A549 treated with Mapracorat at 1 μM for 4 hours (cell line): ENCODE data around the gene CSNK2B. TPM values are rescaled to one million over a fixed set of nuclear protein-coding genes. Genes with fewer than 3 reads are reported as not detected.

ENCODE experiments used
- total RNA-seq: library from RNA; stranded (reverse); fragments of 200-300 nt; extraction: Qiagen RNA extraction; gene quantifications from 5 replicates; pipeline ENCODE4 v1.2.3, GENCODE V29; 2022

The CSNK2B gene
- 167 to 177 TPM (median 171 TPM) in 5 replicates for total RNA-seq

DNA sequence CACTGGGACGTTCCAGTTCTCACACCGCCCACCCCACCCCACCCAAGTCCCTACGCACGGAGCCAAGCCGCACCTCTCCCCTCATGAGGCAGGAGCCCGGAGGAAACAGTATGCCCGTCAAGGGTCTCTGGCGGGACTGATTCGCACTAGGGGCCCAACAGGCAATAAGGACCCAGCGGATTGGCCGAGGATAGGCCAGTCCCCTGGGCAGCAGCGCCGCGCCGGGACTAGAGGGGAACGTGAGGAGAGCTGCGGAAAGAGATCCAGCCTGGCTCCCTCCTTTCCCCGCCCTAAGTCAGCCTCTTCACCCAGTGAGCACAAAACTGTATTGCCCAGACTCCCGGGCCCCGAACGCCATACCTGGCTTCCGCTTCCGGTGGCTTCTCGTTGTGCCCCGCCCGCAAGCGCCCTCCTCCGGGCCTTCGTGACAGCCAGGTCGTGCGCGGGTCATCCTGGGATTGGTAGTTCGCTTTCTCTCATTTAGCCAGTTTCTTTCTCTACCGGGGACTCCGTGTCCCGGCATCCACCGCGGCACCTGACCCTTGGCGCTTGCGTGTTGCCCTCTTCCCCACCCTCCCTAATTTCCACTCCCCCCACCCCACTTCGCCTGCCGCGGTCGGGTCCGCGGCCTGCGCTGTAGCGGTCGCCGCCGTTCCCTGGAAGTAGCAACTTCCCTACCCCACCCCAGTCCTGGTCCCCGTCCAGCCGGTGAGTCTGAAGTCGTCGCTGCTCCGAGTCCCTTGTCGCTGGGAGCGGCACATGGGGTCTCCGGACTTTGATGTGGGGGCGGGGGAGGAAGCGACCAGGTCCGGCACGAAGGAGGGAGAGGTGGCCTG, at the start of gene CSNK2B:
Gene CSNK2B, plus strand, starts transcription at position 580 of the 836 bp plus-strand sequence. CDS start 752 bp downstream, outside the sequence.

DNA sequence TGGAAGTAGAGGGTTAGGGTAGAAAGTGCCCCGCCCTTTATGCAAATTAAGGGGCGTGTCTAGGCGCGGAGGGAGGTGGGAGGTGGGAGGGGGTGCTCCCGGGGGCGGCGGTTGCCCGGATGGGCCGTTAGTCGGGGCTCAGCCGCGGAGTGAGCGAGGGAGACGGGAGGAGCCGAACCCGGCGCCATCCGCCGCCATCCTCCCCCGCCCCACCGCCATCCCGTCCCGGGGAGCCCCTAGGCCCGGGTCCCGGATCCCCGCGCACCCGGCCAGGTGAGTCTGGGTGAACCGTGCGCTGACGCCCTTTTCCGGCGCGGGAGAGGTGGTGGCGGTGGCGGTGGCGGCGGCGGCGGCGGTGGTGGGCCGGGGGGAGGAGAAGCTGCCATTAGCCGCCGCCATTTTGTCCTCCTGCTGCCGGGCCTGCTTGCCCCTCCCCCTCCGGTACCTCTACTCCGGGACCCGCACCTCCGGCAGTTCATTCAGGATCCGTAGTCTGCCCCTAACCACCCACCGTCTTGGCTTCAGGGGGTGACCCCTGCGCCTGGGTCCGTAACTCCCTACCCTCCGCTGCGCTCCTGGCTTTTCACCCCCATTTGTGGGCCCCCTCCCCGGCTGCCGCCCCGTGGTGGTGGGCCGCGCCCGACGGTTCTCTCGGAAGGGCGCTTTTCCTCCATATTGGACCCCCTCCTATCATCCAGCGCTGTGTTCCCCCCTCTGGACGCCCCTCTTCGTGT, 45.1 kb upstream of the CSNK2B start, which contains the start of gene PRRC2A:
Gene PRRC2A, plus strand, starts transcription at position 130 of the 734 bp plus-strand sequence. CDS start 2,075 bp downstream, outside the sequence.

DNA sequence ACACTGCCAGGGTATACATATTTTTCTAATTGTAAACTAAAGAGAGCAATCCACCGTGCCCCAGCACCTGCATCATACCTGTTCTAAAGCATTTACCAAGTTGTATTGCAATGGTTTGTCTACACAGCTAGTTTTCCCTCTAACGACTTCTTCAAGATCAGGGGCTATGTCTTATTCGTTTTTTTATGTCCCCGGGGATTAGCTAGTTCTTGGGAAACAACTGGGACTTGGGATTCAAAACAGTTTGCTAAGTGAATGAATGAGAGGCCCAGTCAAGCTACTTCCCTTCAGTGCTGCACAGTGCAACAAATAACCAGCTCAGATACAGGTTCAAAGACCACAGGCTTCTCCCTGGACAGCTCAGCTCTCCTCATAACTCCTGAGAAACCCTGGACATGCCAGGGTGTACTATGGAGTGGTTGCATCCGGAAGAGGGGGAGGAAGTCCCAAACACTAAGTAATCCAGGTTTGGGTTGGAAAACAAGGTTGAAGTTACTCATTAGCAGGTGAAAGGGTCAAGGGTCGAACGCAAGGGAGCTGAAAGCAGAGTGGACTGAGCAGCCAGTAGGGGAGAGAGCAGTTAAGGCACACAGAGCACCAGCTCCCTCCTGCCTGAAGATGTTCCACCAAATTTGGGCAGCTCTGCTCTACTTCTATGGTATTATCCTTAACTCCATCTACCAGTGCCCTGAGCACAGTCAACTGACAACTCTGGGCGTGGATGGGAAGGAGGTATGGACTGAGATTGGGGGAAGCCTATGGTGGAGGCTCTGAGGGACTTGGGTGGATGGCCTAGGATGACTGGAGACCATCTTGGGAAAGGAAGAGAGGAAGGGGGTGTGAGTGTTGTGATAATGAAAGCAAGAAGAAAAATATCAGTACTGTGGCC, 10.3 kb upstream of the CSNK2B start, which contains the start of gene APOM:
Gene APOM, plus strand, starts transcription at position 546 of the 889 bp plus-strand sequence. Its CDS starts 73 bp downstream, at position 619.

DNA sequence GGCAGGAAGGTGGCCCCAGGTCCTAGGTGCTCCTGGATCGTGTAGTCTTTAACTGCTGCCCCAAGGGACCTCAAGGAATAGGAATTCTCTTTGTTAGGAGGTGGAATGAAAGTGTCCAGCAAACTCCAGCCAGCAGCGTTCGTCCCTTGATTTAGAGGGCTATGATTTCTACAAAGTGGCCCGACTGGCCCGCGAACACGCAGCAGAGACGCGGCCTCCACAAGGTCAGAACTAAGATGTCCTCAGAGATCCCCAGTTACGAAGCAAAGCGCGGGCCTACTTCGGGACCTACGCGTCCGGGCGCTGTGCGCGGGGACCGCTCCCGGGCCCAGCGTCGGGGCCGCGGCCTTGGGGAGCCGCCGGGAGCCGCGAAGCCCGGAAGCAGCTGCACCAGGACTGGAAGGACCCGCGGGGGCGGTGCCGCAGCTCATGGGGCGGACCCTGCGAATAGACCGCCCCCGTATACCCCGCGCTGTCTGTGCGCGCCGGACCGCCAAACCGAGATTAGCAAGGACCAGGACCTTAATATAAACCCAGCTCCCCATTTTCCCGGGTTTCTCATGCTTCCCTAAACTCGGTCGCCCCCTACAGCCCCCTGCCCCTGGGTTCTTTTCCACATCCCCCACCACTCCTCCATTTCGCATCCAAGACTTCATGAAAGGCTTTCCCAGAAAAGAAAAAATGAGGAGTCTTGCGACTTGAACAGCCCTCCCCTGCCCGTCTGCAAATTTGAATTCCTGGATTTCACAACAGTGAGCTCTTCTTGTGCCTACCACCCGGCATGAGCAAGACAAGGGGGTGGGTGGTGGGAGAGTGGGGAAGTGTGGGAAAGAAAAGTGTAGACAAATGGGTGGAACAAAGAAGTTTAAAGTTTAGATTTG, 5.3 kb upstream of the CSNK2B start, which contains the start of gene C6orf47:
Gene C6orf47, minus strand, starts transcription at position 398 of the 881 bp plus-strand sequence. CDS start 831 bp downstream, outside the sequence.

DNA sequence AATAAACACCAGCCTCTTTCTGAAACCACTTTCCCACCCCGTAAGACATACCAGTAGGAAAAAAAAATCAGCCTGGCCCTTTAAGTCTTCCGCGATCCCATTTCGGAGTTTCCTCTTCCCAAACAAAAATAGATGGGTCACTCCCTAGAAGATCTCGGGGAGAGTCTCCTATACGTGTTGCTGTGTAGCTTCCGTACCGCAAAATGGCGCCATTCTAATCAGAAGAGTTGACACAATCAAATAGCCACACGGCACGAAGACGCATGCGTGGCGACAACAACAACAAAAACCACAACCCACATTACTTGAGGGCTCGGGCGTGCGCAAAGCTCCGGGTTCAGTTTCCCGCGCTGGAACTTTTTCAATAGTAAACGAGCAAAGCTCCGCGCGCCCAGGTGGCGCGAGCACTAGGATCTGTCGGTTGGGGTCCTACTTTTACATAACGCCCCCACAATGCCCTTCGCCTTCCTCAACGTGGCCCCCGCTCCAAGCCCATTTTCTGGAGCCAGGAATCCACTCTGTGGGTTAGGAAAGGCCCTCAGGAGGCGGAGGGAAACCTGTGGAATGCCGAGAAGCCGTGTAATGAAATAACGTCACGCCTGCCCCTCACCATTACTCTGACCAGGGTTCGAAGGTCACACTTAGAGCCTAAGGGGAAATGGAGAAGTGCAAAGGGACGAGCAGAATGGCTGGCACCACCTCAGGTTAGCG, 935 bp upstream of the CSNK2B start, which contains the start of gene GPANK1:
Gene GPANK1, minus strand, starts transcription at position 208 of the 711 bp plus-strand sequence. CDS start 519 bp downstream, outside the sequence.

DNA sequence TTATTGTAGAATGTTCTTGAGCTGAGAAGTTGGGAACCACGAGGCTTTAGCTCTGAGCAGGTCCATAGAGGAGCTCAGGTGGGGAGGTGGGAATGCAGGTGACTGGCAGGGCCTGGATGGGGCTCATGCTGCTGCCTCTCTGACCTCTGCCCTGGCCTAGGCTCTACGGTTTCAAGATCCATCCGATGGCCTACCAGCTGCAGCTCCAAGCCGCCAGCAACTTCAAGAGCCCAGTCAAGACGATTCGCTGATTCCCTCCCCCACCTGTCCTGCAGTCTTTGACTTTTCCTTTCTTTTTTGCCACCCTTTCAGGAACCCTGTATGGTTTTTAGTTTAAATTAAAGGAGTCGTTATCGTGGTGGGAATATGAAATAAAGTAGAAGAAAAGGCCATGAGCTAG, 3.8 kb downstream of the CSNK2B start, which contains the start of gene LY6G5B:
Gene LY6G5B, plus strand, starts transcription at position 301 of the 400 bp plus-strand sequence. CDS start 975 bp downstream, outside the sequence.

DNA sequence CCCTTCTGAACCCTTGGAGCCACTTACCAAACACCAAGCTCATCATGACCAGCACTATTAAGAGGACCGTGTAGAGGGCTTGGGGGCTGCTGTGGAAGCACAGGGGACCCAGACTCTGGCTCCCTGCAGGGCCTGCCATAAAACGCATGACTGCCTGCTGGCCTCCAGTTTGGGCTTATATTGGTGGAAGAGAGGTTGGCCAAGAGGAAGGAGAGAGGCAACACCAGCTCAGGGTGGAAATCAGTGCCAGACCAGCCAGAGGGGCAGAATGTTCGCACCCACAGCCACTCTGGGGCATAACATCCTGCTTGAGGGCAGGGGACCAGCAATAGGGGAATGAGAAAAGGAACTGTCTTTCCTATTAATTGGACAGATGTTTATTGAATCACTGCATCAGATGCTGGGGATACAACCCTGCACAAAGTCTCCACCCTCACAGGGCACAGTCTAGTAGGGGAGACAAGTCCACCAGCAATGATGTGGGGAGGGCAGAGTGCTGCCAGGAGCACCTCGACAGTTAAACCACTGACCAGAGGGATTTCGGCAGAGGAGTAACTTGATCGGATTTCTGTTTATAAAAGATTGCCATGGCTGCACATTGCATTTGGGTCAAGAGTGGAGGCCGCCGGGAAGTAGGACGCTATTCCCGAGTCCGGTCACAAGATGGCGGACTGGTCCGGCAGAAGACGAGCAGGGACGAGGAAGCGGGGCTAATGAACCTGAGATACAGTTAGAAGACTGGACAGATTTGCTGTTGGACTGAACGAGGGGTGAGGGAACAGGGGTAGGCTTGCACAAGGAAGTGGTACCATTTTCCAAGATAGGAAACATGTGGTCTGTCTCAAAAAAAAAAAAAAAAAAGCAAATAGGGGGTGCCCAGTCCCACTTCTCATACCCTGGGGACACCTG, 14.6 kb downstream of the CSNK2B start, which contains the start of gene LY6G5C:
Gene LY6G5C, minus strand, starts transcription at position 842 of the 909 bp plus-strand sequence. Its CDS starts 694 bp downstream, at position 148.

DNA sequence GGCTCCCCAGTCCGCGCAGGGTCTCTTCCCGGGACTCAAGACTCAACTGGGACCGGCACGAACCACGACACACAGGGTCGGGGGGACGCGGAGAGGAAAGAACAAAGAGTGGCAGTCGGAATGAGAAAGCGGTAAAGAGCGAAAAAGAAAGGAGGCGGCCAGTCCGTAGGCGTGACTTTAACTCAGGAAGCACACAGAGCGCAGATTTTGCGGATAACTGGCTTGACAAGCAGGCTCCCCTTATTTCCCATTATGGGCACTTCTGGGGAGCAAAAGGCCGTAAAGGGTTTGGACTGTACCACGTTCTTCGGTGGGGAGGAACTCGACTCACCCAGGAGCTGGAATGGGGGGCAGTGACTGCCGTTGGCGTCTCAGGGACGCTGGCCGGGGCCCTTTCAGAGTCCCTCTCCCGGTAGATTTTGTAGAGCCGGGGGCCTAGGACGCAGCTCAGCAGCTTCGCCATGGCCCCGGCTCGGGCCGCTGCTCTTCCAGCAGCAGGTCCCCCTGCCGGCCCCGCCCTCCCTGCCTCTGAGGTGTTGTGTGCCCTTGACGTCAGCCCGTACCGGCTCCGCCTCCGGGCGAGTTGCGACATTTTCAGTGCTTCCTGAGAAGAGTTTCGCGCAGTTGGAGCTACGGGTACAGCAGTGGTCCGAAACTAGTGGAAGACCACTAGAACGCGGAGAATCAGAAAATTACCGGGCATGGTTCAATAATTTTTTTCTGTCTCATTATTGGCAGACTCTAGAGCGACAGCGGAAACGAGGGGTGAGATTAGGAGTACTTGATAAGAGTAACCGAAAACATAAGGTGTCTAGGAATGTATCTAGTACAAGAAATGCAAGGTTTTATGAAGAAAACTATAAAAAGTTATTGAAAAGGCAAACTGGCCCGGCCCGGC, 37.2 kb downstream of the CSNK2B start, which contains the start of gene ABHD16A:
Gene ABHD16A, minus strand, starts transcription at position 506 of the 898 bp plus-strand sequence. Its CDS starts 43 bp downstream, at position 463.

DNA sequence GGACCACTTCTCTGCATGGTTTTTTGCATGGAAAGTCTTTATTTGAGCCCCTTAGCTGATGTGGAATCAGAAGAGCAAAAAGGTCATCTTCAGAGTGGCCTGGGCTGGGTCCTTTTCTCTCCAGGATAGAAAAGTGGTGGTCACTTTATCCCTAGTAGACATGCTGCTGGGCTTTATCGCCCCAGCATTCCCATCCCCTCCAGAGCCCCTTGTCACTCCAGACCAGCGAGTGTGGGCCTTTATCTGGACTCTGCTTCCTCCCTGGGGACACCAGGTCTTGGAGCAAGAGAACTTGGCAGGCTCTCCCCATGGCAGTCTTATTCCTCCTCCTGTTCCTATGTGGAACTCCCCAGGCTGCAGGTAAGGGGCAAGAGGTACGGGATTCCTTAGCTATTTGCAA, 40.7 kb downstream of the CSNK2B start, which contains the start of gene LY6G6F:
Gene LY6G6F, plus strand, starts transcription at position 268 of the 400 bp plus-strand sequence. Its CDS starts 41 bp downstream, at position 309.

DNA sequence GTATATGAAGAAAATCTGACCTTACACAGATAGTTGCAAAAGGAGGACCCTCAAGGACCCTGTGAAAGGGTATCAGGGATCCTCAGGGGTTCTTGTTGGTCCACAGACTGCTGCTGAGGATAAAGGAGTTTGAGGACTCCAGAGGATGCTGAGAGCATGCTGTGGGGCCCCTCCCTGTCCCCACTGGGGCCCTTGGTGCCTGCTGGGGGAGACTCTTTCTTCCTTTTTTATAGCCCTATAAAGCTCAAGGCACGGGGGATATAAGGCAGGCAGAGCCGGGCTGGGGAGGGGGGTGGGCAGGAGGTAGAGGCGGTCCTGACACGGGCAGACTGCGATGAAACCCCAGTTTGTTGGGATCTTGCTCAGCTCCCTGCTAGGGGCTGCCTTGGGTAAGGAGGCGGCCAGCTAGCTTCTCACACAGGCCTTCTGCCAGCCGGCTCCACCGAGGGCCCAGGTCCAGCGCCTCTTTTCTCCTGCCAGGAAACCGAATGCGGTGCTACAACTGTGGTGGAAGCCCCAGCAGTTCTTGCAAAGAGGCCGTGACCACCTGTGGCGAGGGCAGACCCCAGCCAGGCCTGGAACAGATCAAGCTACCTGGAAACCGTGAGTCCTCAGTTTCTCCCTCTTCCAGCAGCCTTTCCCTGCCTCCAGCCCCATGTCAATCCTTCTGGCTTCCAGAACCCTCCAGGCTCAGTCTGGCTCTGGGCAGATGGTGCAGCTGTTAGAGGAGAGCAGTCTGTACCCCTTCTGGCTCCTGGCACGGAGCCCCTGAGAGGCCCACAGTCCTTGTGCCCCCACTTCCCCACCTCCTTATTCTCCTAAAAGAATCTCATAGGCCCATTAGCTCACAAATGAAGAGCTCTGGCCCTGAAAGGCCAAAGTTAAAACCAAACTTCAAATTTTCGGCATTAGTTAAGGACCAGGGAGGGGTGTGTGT, 49.4 kb downstream of the CSNK2B start, which contains the start of gene LY6G6D:
Gene LY6G6D, plus strand, starts transcription at position 327 of the 937 bp plus-strand sequence. Its CDS starts 8 bp downstream, at position 335.

Other genes starting within 250 kb of the CSNK2B start
- 6.0 to 8.1 TPM (median 7.5 TPM) in 5 replicates for gene MICB, start 167.9 kb upstream of the CSNK2B start, total RNA-seq
- not detected in 5 replicates for gene MCCD1, start 137.1 kb upstream of the CSNK2B start, total RNA-seq
- 336 to 391 TPM (median 386 TPM) in 5 replicates for gene DDX39B, start 124.1 kb upstream of the CSNK2B start, total RNA-seq
- 0.35 to 0.98 TPM (median 0.50 TPM) in 5 replicates for gene ATP6V1G2, start 119.5 kb upstream of the CSNK2B start, total RNA-seq
- gene NFKBIL1, start 118.5 kb upstream of the CSNK2B start, total RNA-seq: 9.0 to 12.4 TPM (median 11.7 TPM) in 5 replicates
- gene LTA, start 93.8 kb upstream of the CSNK2B start, total RNA-seq: 0.10 to 0.16 TPM (median 0.12 TPM) in 3 of 5 replicates, not detected in the others
- 0.07 to 0.15 TPM (median 0.14 TPM) in 3 of 5 replicates, not detected in the others for gene TNF, start 90.5 kb upstream of the CSNK2B start, total RNA-seq
- gene LTB, start 83.7 kb upstream of the CSNK2B start, total RNA-seq: 0.35 to 0.88 TPM (median 0.51 TPM) in 5 replicates
- gene LST1, start 79.8 kb upstream of the CSNK2B start, total RNA-seq: 0.16 to 0.36 TPM in 2 of 5 replicates, not detected in the others
- not detected in 5 replicates for gene NCR3, start 73.1 kb upstream of the CSNK2B start, total RNA-seq
- not detected in 5 replicates for gene AIF1, start 50.8 kb upstream of the CSNK2B start, total RNA-seq
- 68.4 to 87.7 TPM (median 84.8 TPM) in 5 replicates for gene PRRC2A, start 45.4 kb upstream of the CSNK2B start, total RNA-seq
- 106 to 148 TPM (median 138 TPM) in 5 replicates for gene BAG6, start 13.4 kb upstream of the CSNK2B start, total RNA-seq
- 2.8 to 3.7 TPM (median 2.9 TPM) in 5 replicates for gene APOM, start 10.2 kb upstream of the CSNK2B start, total RNA-seq
- 11.1 to 12.4 TPM (median 11.6 TPM) in 5 replicates for gene C6orf47, start 5.3 kb upstream of the CSNK2B start, total RNA-seq
- 10.2 to 12.1 TPM (median 11.4 TPM) in 5 replicates for gene GPANK1, start 1.1 kb upstream of the CSNK2B start, total RNA-seq
- 2.1 to 5.7 TPM (median 3.8 TPM) in 5 replicates for gene LY6G5B, start 3.9 kb downstream of the CSNK2B start, total RNA-seq
- gene LY6G5C, start 15.0 kb downstream of the CSNK2B start, total RNA-seq: 0.92 to 1.6 TPM (median 1.1 TPM) in 5 replicates
- 11.3 to 19.8 TPM (median 18.4 TPM) in 5 replicates for gene ABHD16A, start 37.2 kb downstream of the CSNK2B start, total RNA-seq
- gene LY6G6F, start 40.8 kb downstream of the CSNK2B start, total RNA-seq: not detected in 5 replicates
- not detected in 5 replicates for gene LY6G6D, start 49.3 kb downstream of the CSNK2B start, total RNA-seq
- 0.21 to 0.24 TPM (median 0.23 TPM) in 3 of 5 replicates, not detected in the others for gene LY6G6C, start 55.7 kb downstream of the CSNK2B start, total RNA-seq
- not detected in 5 replicates for gene MPIG6B, start 57.3 kb downstream of the CSNK2B start, total RNA-seq
- gene DDAH2, start 63.2 kb downstream of the CSNK2B start, total RNA-seq: 28.3 to 32.5 TPM (median 31.8 TPM) in 5 replicates
- 471 to 496 TPM (median 485 TPM) in 5 replicates for gene CLIC1, start 70.5 kb downstream of the CSNK2B start, total RNA-seq
- 11.8 to 15.5 TPM (median 13.1 TPM) in 5 replicates for gene MSH5, start 73.9 kb downstream of the CSNK2B start, total RNA-seq
- gene SAPCD1, start 96.6 kb downstream of the CSNK2B start, total RNA-seq: 2.6 to 5.2 TPM (median 4.3 TPM) in 5 replicates
- gene VWA7, start 111.2 kb downstream of the CSNK2B start, total RNA-seq: 0.72 to 2.2 TPM (median 1.4 TPM) in 5 replicates
- 45.6 to 60.9 TPM (median 53.8 TPM) in 5 replicates for gene VARS1, start 129.7 kb downstream of the CSNK2B start, total RNA-seq
- gene LSM2, start 140.9 kb downstream of the CSNK2B start, total RNA-seq: 51.0 to 62.8 TPM (median 60.8 TPM) in 5 replicates
- 1.3 to 1.8 TPM (median 1.5 TPM) in 5 replicates for gene HSPA1L, start 149.2 kb downstream of the CSNK2B start, total RNA-seq
- gene HSPA1A, start 149.5 kb downstream of the CSNK2B start, total RNA-seq: 132 to 252 TPM (median 194 TPM) in 5 replicates
- 89.4 to 177 TPM (median 151 TPM) in 5 replicates for gene HSPA1B, start 161.7 kb downstream of the CSNK2B start, total RNA-seq
- gene NEU1, start 196.7 kb downstream of the CSNK2B start, total RNA-seq: 21.6 to 33.6 TPM (median 26.8 TPM) in 5 replicates
- 0.15 TPM in 1 of 5 replicates, not detected in the others for gene SLC44A4, start 212.9 kb downstream of the CSNK2B start, total RNA-seq
- gene EHMT2, start 231.6 kb downstream of the CSNK2B start, total RNA-seq: 19.9 to 30.0 TPM (median 29.0 TPM) in 5 replicates
- gene ZBTB12, start 236.0 kb downstream of the CSNK2B start, total RNA-seq: 2.4 to 4.1 TPM (median 3.7 TPM) in 5 replicates